Panc1 (cell line): ENCODE data around the gene ENPP3. TPM values are rescaled to one million over a fixed set of nuclear protein-coding genes. Genes with fewer than 3 reads are reported as not detected.

Experiments
- ATAC-seq: fragments of 200-7000 bp; cut with Tn5 transposase; 2 replicates; pipeline ENCODE4 v1.9.1; 2020; ENCODE audit warnings: mild to moderate bottlenecking, moderate library complexity
- BruUV-seq: library from RNA; stranded (reverse); fragments of 400-500 nt; replicated peaks from 2 replicates; lab custom pipeline; 2021; lab: Mats Ljungman, UMichigan
- CTCF ChIA-PET: fragments of 300-600 bp; sonication (Branson Sonifier 250); formaldehyde crosslinking; loops from one replicate; lab custom pipeline; 2022; ENCODE audit warnings: antibody characterized with exemption; lab: Charles Lee
- POLR2A ChIA-PET: fragments of 300-600 bp; sonication (Branson Sonifier 250); formaldehyde crosslinking; loops from one replicate; lab custom pipeline; 2022; ENCODE audit warnings: antibody characterized with exemption; lab: Charles Lee
- DNase-seq: peaks from one replicate; pipeline ENCODE4 v3.0.0-alpha.2; 2010; ENCODE audit warnings: low read depth, low spot score
- H3K27ac ChIP-seq: 2 replicates; pipeline ENCODE4 v1.5.1; 2011; ENCODE audit warnings: mild to moderate bottlenecking, low read length, inconsistent platforms
- H3K27me3 ChIP-seq: fragments of 200-500 bp; sonication (Bioruptor generic); 2 replicates; pipeline ENCODE4 v1.6.0; 2014; ENCODE audit warnings: low read length, inconsistent platforms; ENCODE audit not compliant: control insufficient read depth, insufficient read depth
- H3K36me3 ChIP-seq: fragments of 200-500 bp; sonication (Bioruptor generic); 2 replicates; pipeline ENCODE4 v1.5.1; 2014; ENCODE audit warnings: inconsistent platforms, mild to moderate bottlenecking, low read length, moderate library complexity; ENCODE audit not compliant: control insufficient read depth, insufficient read depth
- H3K4me1 ChIP-seq: 2 replicates; pipeline ENCODE4 v1.5.1; 2011; ENCODE audit warnings: inconsistent platforms, mild to moderate bottlenecking, low read length, moderate library complexity; ENCODE audit not compliant: control insufficient read depth, insufficient read depth
- H3K4me3 ChIP-seq, 2 experiments: 2 replicates each; pipeline ENCODE4 v1.5.1; 2011 to 2012; ENCODE audit warnings: low read depth in 2 of 2, low read length in 2 of 2, mild to moderate bottlenecking in 2 of 2, inconsistent platforms in 1 of 2, moderate library complexity in 1 of 2
- H3K9me3 ChIP-seq: fragments of 200-500 bp; sonication (Bioruptor generic); 2 replicates; pipeline ENCODE4 v1.5.1; 2014; ENCODE audit warnings: low read depth, mild to moderate bottlenecking, inconsistent platforms, low read length, moderate library complexity; ENCODE audit not compliant: control insufficient read depth, insufficient read depth
- POLR2AphosphoS5 ChIP-seq: IDR thresholded peaks from 2 replicates; pipeline ENCODE4 v1.6.1; 2012; ENCODE audit warnings: mild to moderate bottlenecking, low read depth, low read length, moderate library complexity
- REST ChIP-seq, 2 experiments: IDR thresholded peaks; 2 replicates each; pipeline ENCODE4 v1.6.1; 2011 to 2012; ENCODE audit warnings: low read depth in 2 of 2, control low read depth in 1 of 2, low read length in 1 of 2, mild to moderate bottlenecking in 1 of 2, moderate library complexity in 1 of 2; ENCODE audit not compliant: insufficient read depth in 1 of 2
- SIN3A ChIP-seq: IDR thresholded peaks from 2 replicates; pipeline ENCODE4 v1.6.1; 2012; ENCODE audit warnings: low read depth, mild to moderate bottlenecking, low read length, moderate library complexity, borderline replicate concordance; ENCODE audit not compliant: insufficient read depth
- TCF7L2 ChIP-seq: IDR thresholded peaks from 2 replicates; pipeline ENCODE4 v1.6.1; 2011; ENCODE audit warnings: mild to moderate bottlenecking, low read depth, low read length, inconsistent platforms
- in situ Hi-C: cut with HindIII; loops from 2 replicates; pipeline ENCODE4 v1.10.0; 2016; ENCODE audit warnings: low sequenced_read_pairs, low pct_unique_long_range_greater_than_20kb
- intact Hi-C: fragments of 100-400 bp; cut with micrococcal nuclease; formaldehyde crosslinking; loops from one replicate; pipeline ENCODE4 v1.10.0; 2022; ENCODE audit not compliant: unreplicated experiment
- total RNA-seq: library from RNA; stranded (reverse); gene quantifications from one replicate; pipeline ENCODE4 v1.2.1, GENCODE V29; 2021; ENCODE audit not compliant: unreplicated experiment
- TF ChIP-seq, protein P1 (sequence below): fragments of 450-650 bp; IDR thresholded peaks from 2 replicates; pipeline ENCODE4 v1.5.1; 2017; ENCODE audit warnings: mild to moderate bottlenecking

The ENPP3 gene
- total RNA-seq, 1 experiment from 2014 or later = not detected

GRCh38 chr6:131745476-131745875 is 108.4 kb downstream of the ENPP3 start:
- POLR2A ChIA-PET = no interaction called here
- BruUV-seq = no TSS peak
- CTCF ChIA-PET = no interaction called here
- Histone ChIP-seq H3K9me3 (no peaks in the 10 kb centered on the region), H3K4me1 (no peaks in the 10 kb centered on the region), H3K27ac (no peak overlapping the region), H3K27me3 (no peaks in the 10 kb centered on the region), H3K36me3 (no peaks in the 10 kb centered on the region), H3K4me3 (no peak overlapping the region)
- intact Hi-C loops (no loop called here), in situ Hi-C loops (no loop called here)
- ATAC-seq (no peak), DNase-seq (no peak)
- TF ChIP-seq SIN3A = no peak
- no peak for TF ChIP-seq REST (IDR thresholded peaks at IDR 0.05; ENCODE audit: insufficient read depth in 1 of 2, low read depth in 2 of 2, low read length in 1 of 2)
- TF ChIP-seq POLR2AphosphoS5 = no peak
- TF ChIP-seq TCF7L2 = no peak
- TF ChIP-seq, protein P1, sequence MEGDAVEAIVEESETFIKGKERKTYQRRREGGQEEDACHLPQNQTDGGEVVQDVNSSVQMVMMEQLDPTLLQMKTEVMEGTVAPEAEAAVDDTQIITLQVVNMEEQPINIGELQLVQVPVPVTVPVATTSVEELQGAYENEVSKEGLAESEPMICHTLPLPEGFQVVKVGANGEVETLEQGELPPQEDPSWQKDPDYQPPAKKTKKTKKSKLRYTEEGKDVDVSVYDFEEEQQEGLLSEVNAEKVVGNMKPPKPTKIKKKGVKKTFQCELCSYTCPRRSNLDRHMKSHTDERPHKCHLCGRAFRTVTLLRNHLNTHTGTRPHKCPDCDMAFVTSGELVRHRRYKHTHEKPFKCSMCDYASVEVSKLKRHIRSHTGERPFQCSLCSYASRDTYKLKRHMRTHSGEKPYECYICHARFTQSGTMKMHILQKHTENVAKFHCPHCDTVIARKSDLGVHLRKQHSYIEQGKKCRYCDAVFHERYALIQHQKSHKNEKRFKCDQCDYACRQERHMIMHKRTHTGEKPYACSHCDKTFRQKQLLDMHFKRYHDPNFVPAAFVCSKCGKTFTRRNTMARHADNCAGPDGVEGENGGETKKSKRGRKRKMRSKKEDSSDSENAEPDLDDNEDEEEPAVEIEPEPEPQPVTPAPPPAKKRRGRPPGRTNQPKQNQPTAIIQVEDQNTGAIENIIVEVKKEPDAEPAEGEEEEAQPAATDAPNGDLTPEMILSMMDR = no peak

DNA sequence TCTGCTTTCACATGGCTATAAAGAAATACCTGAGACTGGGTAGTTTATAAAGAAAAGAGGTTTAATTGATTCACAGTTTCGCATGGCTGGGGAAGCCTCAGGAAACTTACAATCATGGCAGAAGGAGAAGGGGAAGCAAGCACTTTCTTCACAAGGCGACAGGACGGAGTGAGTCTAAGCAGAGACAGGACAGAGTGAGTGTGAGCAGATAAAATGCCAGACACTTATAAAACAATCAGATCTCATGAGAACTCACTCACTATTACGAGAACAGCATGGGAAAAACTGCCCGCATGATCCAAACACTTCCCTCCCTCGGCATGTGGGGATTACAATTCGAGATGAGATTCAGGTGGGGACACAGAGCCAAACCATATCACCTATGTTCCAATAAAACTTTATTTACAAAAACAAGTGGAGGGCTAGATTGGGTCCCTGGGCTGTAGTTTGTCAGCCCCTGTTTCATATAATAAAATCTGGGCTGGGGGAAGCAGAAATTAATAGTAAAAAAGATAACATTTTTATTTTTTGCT is 110.8 kb downstream of the ENPP3 start:
- no peaks in the 10 kb centered on the region; the same call in 1 of the 2 replicates for H3K4me1 ChIP-seq
- H3K9me3 ChIP-seq = no peaks in the 10 kb centered on the region
- no peak overlapping the region for H3K27ac ChIP-seq
- H3K4me3 ChIP-seq = no peak overlapping the region
- no TSS peak for BruUV-seq
- H3K27me3 ChIP-seq = no peaks in the 10 kb centered on the region
- intact Hi-C loops (no loop called here), in situ Hi-C loops (no loop called here)
- DNase-seq (no peak), ATAC-seq (no peak)
- ChIA-PET POLR2A (no interaction called here), CTCF (no interaction called here)
- TF ChIP-seq TCF7L2 = no peak
- no peak for TF ChIP-seq REST (IDR thresholded peaks at IDR 0.05; ENCODE audit: insufficient read depth in 1 of 2, low read depth in 2 of 2, low read length in 1 of 2)
- TF ChIP-seq, protein P1 = no peak
- no peak for TF ChIP-seq SIN3A
- no peak for TF ChIP-seq POLR2AphosphoS5
- H3K36me3 ChIP-seq = no peaks in the 10 kb centered on the region
